IPS DF 4.7 (cell line): ENCODE measurements around the gene HAND2.

Source experiments
- DNase-seq: peaks from one replicate; pipeline ENCODE4 v3.0.0-alpha.2; 2013; ENCODE audit warnings: low spot score; ENCODE audit errors: extremely low read depth

Gene HAND2

DNA sequence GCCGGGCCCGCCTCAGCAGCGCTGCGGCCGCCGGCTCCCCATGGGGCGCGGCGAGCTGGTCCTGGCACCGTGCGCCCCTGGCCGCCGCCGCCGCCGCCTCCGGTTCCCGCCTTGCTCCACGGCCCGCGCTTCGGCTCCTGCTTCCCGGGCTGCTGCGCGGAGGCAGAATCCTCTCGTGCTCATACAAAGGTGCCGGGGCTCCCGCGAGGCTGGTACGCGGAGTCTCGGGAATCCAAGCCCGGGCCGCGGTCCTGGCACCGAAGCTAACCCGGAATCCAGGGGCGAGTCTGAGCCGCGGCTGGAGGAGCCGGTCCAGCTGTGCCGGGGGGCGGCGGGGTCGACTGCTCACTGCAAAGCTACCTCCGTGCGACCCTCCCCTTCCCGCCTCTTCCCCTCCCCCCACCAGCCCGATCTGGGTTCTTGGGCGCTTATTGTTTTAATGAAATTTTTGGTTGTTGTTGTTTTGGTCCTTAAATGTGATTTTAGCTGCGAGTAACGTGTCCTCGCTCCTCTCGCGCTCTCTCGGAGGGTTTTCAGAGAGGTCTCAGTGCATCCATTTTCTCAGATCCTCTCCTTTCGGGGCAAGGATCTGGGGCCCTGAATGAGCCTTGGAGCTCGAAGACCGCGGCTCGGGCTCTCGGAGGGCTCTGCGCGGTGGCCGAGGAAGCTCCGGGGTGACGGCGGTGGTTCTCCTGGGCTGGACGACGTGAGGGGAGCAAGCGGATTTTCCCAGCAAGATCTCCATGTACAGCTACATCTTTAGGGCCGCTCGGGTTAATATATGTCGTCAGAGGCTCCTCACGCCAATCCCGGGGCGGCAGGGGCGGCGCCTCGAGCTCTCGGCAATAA, at the start of gene HAND2:
Gene HAND2, minus strand, starts transcription at position 753 of the 849 bp plus-strand sequence. CDS start 940 bp downstream, outside the sequence.
- DNase-seq: no peak

GRCh38 chr4:173578956-173579355, 48.9 kb upstream of the HAND2 start:
- no peak for DNase-seq

DNA sequence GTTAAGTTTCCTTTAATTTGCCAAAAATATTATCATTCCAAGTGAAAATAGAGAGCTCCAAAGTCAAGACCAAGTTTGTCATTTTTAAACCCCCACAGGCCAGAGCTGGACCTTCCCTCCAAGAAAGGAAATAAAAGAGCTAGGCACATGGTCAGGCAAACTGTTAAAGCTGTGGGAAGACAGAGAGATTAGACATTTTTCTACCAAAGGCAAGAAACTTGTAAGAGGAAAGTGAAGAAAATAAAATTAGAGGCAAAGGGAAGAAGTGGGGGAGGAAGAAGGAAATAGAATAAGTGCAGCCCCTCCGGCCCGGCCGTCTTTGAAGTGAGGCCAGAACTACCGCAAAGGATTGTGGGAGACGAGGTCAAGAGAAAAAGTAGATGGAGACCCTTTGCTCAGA, 47.9 kb upstream of the HAND2 start:
- DNase-seq: no peak

DNA sequence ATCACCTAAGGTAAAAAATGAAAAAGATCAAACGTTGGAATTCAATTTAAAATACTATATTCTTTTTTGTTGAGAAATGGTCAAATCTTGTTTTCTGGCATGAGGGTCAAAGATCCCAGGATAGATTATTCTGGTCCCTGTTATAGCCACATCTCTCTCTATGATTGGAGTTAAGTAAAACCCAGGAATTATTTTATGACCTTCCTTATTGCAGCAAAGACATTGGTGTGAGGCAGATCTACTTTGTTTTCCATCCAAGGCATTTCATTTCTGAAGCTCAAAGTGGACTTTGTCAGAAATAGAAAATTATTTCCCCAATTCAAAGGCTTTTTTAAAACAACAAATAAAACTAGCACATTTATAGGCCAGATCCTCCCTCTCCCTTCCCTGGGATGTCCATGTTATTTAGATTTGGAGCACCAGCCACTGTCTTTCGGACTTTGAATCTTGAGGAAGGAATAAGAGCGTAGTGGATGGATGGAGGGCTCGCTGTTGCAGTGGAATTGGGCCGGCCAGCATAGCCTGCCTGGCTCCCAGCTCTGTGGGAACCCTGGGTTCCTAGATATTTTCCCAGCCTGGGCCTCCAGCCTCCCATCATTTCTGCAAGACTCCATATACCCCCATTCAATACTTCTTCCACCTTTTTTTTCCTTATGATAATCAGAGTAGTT, 45.6 kb upstream of the HAND2 start:
- no peak for DNase-seq

DNA sequence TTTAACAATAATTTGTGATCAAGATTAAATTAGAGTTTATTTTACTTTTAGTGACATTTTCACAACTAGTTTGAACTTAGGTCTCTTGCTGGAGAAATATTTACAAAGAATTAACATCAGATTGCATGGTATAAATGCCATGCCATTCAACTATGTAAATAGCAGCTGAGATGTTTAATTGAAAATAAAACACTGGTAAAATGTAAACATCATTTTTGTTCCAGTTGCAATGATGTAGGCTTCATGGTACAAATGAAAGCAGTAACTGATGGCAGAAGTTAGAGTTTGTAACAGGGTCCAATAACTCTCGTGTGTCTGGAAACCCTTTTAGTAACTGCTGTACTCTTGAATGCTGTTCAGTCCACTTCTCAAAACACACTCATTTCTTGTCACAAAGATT, 43.7 kb upstream of the HAND2 start:
- DNase-seq: no peak

- no peak for DNase-seq
These were observed 43.3 kb upstream of the HAND2 start for GRCh38 chr4:173573286-173573685.

DNA sequence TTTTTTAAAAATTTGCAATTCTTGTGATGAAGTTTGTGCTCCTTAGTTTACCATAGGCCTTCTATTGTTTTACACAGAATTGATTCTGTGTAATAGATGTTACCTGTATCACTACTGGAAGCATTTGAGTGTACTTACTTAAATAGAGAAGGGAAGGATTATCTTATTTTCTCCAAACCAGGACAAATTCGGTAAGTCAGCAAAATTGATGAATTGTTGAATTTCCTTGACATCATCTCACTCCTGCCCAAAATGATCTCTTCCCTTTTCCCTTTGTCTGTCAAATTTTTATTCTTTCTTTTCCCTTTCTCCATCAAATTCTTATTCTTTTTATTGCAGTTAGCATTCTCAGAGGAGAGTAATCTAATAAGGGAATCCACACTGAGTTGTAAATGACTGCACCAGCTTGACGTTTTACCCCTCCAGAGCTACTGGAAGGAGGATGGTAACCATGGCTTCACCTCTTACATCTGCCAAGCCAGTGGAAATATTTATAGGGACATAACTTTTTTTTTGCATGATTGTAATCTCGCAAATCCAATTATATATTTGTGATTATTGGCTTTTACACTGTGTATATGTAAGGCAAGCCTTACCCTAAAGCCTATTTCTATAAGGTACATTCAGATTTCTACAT, 42.6 kb upstream of the HAND2 start:
- DNase-seq: no peak

DNA sequence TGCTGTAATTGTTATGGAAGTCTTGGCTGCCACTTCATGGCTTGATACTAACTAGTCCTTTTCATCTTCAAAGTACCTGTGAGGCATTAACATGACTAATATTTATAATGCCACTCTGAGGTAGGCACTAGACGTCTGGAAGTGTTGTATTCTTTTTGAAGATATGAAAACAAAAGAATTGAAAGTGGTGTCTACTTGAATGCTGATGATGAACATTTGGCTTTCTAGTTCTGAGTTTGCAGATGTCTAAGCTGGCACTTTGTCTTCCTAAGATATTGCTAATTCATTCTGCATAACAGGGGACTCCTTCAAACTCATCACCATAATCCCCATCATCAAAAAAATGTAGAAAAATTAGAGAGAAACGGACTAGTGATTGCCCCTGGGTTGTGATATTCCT, 41.6 kb upstream of the HAND2 start:
- no peak for DNase-seq

GRCh38 chr4:173565281-173565680, 35.3 kb upstream of the HAND2 start:
- DNase-seq: no peak

DNA sequence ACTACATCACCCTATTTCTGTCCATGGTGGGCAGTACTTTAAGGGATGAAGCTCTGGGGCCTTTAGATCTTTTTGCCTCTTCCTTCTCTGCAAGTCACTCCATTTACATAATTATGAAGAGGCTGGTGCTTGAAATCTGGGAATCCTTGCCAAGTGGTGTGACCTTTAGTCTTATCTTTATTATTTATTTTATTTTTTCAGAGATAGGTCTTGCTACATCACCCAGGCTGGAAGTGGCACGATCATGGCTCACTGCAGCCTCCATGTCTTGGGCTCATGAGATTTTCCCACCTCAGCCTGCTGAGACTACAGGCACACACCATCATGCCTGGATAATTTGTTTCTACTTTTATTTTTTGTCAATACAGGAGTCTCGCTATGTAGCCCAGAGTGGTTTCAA, 34.4 kb upstream of the HAND2 start:
- no peak for DNase-seq

GRCh38 chr4:173560896-173561295, 30.9 kb upstream of the HAND2 start:
- DNase-seq: no peak

DNA sequence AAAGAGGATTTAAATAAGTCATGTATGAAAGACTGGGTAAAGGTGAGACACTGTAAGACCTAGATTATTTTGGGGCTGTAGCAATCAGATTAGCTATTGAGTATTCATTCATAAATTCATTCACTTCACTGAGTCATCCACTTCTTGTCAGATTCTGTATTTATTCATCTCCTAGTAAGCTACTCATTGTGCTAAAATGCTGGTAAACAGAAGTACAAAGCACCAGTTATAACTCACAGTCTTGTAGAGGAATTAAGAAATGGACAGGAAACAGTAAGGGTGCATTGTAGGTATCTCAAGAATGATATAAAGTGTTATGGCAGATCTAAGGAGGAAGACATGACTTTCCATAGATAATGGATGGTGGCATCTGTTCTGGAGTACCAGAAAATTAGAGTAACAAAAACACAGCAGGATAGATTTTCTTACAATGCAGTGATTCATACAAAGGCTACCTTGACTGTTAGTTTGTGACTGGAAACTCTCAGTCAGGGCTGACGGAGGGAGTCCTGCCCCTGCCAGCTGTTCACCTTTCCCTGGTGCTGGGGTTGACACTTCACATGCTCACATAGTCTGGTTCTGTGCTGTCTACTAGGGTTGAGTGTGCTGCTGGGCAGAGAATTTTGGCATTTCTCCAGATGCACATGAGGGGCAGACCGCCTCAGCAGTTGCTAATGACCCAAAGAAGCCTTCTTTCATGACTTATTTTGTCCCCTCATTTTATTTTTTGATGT, 26.5 kb upstream of the HAND2 start:
- DNase-seq: no peak

DNA sequence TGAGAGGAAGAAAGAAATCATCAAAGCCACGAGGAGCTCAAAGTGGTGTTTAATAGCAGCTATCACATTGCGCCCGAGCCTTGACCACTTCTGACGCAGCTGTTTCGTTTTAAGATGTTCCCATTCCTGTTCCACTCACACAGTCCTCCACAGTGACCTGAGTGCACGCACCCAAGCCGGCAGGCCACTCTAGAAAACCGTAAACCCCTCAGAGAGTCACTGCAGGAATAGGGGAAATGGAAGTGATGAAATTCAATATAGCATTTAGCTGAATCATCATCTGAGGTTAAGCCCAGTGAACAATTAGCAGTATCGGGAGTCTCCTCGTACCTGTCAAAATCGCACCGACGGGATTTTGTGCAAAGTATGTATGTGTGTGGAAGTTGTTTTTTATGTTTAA, 17.9 kb upstream of the HAND2 start:
- no peak for DNase-seq

- DNase-seq: no peak
These were observed 16.7 kb upstream of the HAND2 start for GRCh38 chr4:173546776-173547175.

DNA sequence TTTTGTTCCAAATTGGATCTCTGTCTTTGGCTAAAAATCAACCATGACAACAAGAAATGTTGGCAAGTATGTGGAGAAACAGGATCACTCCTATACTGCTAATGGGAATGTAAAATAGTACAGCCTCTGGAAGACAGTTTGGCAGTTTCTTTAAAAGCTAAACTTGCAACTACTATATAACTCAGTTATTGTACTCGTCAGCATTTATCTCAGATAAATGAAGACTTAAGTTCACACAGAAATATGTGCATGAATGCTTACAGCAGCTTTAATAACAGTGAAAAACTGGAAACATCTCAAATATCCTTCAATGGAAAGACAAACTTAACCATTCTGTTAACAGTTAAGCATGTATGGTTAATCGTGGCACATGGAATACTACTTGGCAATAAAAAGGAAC, 15.4 kb upstream of the HAND2 start:
- DNase-seq: no peak

DNA sequence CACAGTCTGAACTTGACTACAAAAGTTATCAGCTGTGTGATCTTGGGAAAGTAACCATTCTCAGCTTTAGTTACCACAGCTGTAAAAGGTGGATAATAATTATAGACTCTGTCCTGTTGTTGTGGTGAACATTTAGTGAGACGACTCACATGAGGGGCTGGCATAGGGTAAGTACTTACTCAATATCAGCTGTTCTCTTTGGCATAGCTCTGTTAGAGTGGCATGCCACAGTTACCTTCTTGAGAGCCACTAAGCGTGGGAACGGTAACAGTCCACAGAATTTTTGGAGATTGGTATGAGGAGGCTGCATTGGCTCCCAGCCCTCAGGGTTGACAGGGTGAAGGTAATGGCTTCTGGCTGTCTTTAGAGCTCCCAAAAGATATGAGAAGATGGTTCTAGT, 13.2 kb upstream of the HAND2 start:
- no peak for DNase-seq

- DNase-seq: no peak
These were observed 10.0 kb upstream of the HAND2 start for GRCh38 chr4:173539986-173540385.

GRCh38 chr4:173538909-173539445, 8.9 kb upstream of the HAND2 start:
- DNase-seq: no peak

GRCh38 chr4:173538148-173538908, 8.3 kb upstream of the HAND2 start:
- no peak for DNase-seq

DNA sequence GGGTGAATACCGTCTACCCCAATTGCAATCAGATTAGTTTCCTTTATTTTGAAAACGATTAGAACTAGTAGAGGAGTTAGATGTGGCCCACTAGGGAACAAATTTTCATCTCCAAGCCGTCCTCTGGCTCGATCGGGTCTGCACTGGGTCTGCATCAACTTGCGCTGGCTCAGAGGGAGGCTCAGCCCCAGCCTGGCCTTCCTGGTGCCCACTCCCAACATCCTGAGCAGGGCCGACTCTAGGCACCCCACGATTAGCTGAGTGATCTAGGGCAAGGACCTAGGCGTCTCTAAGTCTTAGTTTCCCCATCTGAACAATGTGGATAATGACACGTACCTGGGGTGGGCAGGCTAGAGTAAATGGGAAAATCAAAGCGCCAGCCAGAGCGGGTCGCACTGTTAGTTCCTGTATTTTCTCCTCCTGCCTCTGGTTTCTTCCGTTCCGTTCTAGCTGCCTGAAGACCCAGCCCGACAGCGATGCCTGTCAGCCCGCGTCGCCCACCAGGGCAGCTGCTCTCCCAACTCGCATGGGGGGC, 7.7 kb upstream of the HAND2 start:
- DNase-seq: no peak
